Adrenal gland (tissue), 12 donors: ENCODE results near the gene ADIPOR2. TPM values are rescaled to one million over a fixed set of nuclear protein-coding genes. Genes with fewer than 3 reads are reported as not detected.
A peak's percentile ranks its signal among the peaks of the same experiment; 100 is the strongest.

Experiments
- DNase-seq, 7 donors: peaks; one replicate each; pipeline ENCODE4 v3.0.0-alpha.2; 2019 to 2020
- H3K27ac ChIP-seq, 5 donors: fragments of 200-600 bp; sonication (generic) in 4 of 5; 1 replicate in 3 of 5; 2 replicates in 2 of 5; pipeline versions ENCODE4 v1.5.1 to v1.8.0; 2016 to 2020; ENCODE audit warnings: mild to moderate bottlenecking in 1 of 5
- H3K27me3 ChIP-seq: fragments of 200-600 bp; 2 replicates; pipeline ENCODE4 v1.8.0; 2021
- H3K36me3 ChIP-seq, 2 donors: fragments of 200-600 bp; replicated peaks in 1 of 2; 1 replicate in 1 of 2; 2 replicates in 1 of 2; pipeline versions ENCODE4 v1.5.1 to v1.8.0; 2018 to 2022
- H3K4me1 ChIP-seq, 2 donors: fragments of 200-600 bp; replicated peaks in 1 of 2; 1 replicate in 1 of 2; 2 replicates in 1 of 2; pipeline versions ENCODE4 v1.5.1 to v1.8.0; 2018 to 2021
- H3K4me3 ChIP-seq, 4 donors: fragments of 200-600 bp; sonication (generic) in 3 of 4; one replicate each; pipeline ENCODE4 v1.5.1; 2016 to 2018
- H3K9me3 ChIP-seq, 3 donors: fragments of 200-600 bp; sonication (generic) in 1 of 3; replicated peaks in 1 of 3; 1 replicate in 2 of 3; 2 replicates in 1 of 3; pipeline versions ENCODE4 v1.5.1 to v1.8.0; 2016 to 2021
- POLR2A ChIP-seq, 2 donors: fragments of 450-650 bp; IDR thresholded peaks; one replicate each; pipeline ENCODE4 v1.6.1; 2017; ENCODE audit warnings: antibody characterized with exemption in 2 of 2, mild to moderate bottlenecking in 2 of 2, moderate library complexity in 1 of 2
- WGBS, 4 donors: extraction: QIAGEN DNeasy Blood & Tissue Kit in 2 of 4; methylation state at CpG; one replicate each; pipeline versions ENCODE4 v1.1.5 to v1.1.7; 2013 to 2017; 5-methylcytosine and 5-hydroxymethylcytosine counted together
- intact Hi-C, 2 donors: fragments of 100-400 bp; cut with DNase I; formaldehyde crosslinking; loops; one replicate each; pipeline versions ENCODE4 v1.14.1 to v1.15.0; 2022 to 2023
- polyA plus RNA-seq, 3 donors: library from polyadenylated mRNA; stranded (reverse); fragments of 200-250 nt in 2 of 3; fragments of 350-450 nt in 1 of 3; fragmentation: Illumina TruSeq in 1 of 3; extraction: RNeasy Lipid Tissue Mini Kit (QIAGEN cat#74804) in 1 of 3; gene quantifications; one replicate each; pipeline ENCODE4 v1.2.3, GENCODE V29; 2013 to 2014
- total RNA-seq, 9 donors: library from RNA; depleted of rRNA in 4 of 9; stranded (reverse); fragments of >200 nt in 4 of 9; fragments of 120-200 nt in 1 of 9; fragmentation: NEBNext Ultra II Directional in 1 of 9; extraction: Animal tissue kit (Norgen Biotek cat#: 25700) in 1 of 9; gene quantifications; one replicate each; pipeline versions ENCODE4 v1.1.0 to v1.2.4, GENCODE V29; 2013 to 2023
- TF ChIP-seq, protein P1 (sequence below), 6 experiments: fragments of 450-650 bp in 4 of 6; fragments of 200-600 bp in 2 of 6; sonication (generic) in 1 of 6; IDR thresholded peaks; 1 replicate in 5 of 6; 2 replicates in 1 of 6; pipeline versions ENCODE4 v1.5.1 to v1.8.0; 2016 to 2021; ENCODE audit warnings: antibody characterized with exemption in 6 of 6, mild to moderate bottlenecking in 2 of 6, moderate library complexity in 1 of 6
- donor health status: healthy with polysubstance abuse.
- donor health status: Bipolar disorder and iron deficiency.
- donor health status: DM: yes; HTN: yes; CAD: no.
- donor health status: DM: no; HTN: no; CAD: no.
- donor health status: DM: no; HTN: no; CAD: no.
- donor health status: DM: yes; HTN: yes; CAD: no.

Gene ADIPOR2
- total and polyA plus RNA-seq, 12 donors = 46.2 to 214 (median 98.6) TPM

DNA sequence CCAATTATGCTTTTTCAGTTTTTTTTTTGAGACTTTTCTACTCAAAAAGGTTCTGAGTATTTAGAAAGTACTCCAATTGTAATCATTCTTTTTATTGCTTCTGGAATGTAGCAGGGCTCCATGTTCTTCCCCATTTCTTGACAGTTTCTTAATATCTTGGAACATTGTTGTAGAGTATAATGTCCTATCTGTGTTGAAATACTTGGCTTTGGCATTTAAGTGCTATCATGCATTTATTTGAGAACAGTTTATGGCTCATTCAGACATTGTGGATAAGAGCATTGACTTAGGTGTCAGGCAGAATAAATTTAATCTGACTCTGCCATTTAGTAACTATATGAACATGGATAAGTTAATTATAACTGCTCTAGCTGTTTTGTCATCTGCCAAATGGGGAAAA lies 28.3 kb downstream of the ADIPOR2 start:
- DNase-seq = no peak
- no peaks in the 10 kb centered on the region for H3K27me3 ChIP-seq
- H3K27ac ChIP-seq = peak overlapping the region in 1 of 5 donors; percentile 40
- H3K36me3 ChIP-seq = no peaks in the 10 kb centered on the region
- no peaks in the 10 kb centered on the region for H3K9me3 ChIP-seq
- TF ChIP-seq, protein P1, sequence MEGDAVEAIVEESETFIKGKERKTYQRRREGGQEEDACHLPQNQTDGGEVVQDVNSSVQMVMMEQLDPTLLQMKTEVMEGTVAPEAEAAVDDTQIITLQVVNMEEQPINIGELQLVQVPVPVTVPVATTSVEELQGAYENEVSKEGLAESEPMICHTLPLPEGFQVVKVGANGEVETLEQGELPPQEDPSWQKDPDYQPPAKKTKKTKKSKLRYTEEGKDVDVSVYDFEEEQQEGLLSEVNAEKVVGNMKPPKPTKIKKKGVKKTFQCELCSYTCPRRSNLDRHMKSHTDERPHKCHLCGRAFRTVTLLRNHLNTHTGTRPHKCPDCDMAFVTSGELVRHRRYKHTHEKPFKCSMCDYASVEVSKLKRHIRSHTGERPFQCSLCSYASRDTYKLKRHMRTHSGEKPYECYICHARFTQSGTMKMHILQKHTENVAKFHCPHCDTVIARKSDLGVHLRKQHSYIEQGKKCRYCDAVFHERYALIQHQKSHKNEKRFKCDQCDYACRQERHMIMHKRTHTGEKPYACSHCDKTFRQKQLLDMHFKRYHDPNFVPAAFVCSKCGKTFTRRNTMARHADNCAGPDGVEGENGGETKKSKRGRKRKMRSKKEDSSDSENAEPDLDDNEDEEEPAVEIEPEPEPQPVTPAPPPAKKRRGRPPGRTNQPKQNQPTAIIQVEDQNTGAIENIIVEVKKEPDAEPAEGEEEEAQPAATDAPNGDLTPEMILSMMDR (IDR thresholded peaks at IDR 0.05) = no peak
- no peak for TF ChIP-seq POLR2A (IDR thresholded peaks at IDR 0.05)
- peaks cover 43 to 77% of the 10 kb centered on the region in 2 donors for H3K4me1 ChIP-seq
- intact Hi-C loops = no loop called here
- no peak overlapping the region for H3K4me3 ChIP-seq

DNA sequence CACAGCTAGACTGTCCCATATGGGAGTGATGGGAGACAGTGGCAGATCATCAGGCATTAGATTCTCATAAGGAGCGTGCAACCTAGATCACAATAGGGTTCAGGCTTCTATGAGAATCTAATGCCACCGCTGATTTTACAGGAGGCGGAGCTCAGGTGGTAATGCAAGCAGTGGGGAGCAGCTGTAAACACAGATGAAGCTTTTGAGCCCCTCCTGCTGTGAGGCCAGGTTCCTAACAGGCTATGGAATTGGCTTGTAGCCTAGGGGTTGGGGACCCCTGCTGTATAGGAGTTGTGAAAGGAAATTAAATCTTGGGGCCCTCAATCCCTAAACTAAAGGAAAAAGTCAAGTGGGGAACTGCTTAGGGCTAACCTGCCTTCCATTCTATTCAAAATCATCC lies 29.6 kb downstream of the ADIPOR2 start:
- WGBS, 4 donors = 93 to 100% (median 97%) methylated on average over 3 of the region's 3 CpGs

DNA sequence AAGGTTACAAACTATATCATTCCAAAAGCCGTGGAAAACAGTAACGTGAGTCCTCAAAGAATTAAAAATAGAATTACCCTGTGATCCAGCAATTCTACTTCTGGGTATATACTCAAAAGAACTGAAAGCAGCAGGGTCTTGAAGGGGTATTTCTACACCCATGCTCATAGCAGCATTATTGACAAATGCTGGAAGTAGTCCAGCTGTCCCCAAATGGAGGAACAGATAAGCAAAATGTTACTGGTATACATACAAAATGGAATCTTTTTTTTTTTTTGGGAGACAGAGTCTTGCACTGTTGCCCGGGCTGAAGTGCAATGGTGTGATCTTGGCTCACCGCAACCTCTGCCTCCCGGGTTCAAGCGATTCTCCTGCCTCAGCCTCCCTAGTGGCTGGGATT lies 32.9 kb downstream of the ADIPOR2 start:
- H3K9me3 ChIP-seq = no peaks in the 10 kb centered on the region
- no peaks in the 10 kb centered on the region for H3K27me3 ChIP-seq
- no peak overlapping the region for H3K27ac ChIP-seq
- peaks cover 19 to 39% of the 10 kb centered on the region in 2 donors for H3K4me1 ChIP-seq
- H3K4me3 ChIP-seq = no peak overlapping the region
- intact Hi-C loops = no loop called here
- no peak for DNase-seq
- no peaks in the 10 kb centered on the region for H3K36me3 ChIP-seq
- 78 to 85% (median 82%) methylated on average over 6 of the region's 6 CpGs for WGBS, 4 donors
- TF ChIP-seq, protein P1 (IDR thresholded peaks at IDR 0.05) = no peak
- no peak for TF ChIP-seq POLR2A (IDR thresholded peaks at IDR 0.05)

More for the DNA sequence above, 29.6 kb downstream of the ADIPOR2 start:
- peak overlapping the region in 1 of 5 donors; percentile 20 for H3K27ac ChIP-seq
- no peak overlapping the region for H3K4me3 ChIP-seq
- intact Hi-C loops = no loop called here
- no peak for TF ChIP-seq POLR2A (IDR thresholded peaks at IDR 0.05)
- TF ChIP-seq, protein P1 (IDR thresholded peaks at IDR 0.05) = no peak
- H3K27me3 ChIP-seq = no peaks in the 10 kb centered on the region
- no peak for DNase-seq
- H3K36me3 ChIP-seq = no peaks in the 10 kb centered on the region
- no peaks in the 10 kb centered on the region for H3K9me3 ChIP-seq
- H3K4me1 ChIP-seq = peaks cover 31 to 66% of the 10 kb centered on the region in 2 donors

DNA sequence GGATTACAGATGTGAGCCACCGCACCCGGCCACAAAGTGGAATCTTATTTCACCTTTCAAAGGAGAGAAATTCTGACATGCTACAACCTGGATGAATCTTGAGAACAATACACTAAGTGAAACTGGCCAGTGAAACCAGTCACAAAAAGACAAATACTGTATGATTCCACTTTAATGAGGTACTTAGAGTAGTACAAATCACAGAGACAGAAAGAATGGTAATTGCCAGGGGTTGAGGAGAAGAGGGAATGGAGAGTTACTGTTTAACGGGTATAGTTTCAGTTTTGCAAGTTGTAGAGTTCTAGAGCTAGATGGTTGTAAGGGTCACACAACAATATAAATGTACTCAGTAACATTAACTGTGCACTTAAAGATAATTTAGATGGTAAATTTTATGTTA lies 33.4 kb downstream of the ADIPOR2 start:
- DNase-seq = no peak
- intact Hi-C loops = no loop called here
- no peaks in the 10 kb centered on the region for H3K27me3 ChIP-seq
- peaks cover 14 to 34% of the 10 kb centered on the region in 2 donors for H3K4me1 ChIP-seq
- no peak overlapping the region for H3K4me3 ChIP-seq
- peak overlapping the region in 1 of 5 donors; percentile 6 for H3K27ac ChIP-seq
- no peaks in the 10 kb centered on the region for H3K36me3 ChIP-seq
- 90 to 98% (median 94%) methylated on average over 3 of the region's 3 CpGs for WGBS, 4 donors
- no peak for TF ChIP-seq POLR2A (IDR thresholded peaks at IDR 0.05)
- TF ChIP-seq, protein P1 (IDR thresholded peaks at IDR 0.05) = no peak
- H3K9me3 ChIP-seq = no peaks in the 10 kb centered on the region
